Dedifferentiated amniotic fluid mesenchymal stem cell (primary cell): ENCODE measurements around the gene NIPA2.
"Not testable (repeated sequence)": the region's sequence is repeated elsewhere in the genome, so short reads cannot be mapped to it uniquely, and the experiment has no call there.

ENCODE experiments used
- DNase-seq: peaks from one replicate; pipeline ENCODE4 v3.0.0-alpha.2; 2016; ENCODE audit errors: extremely low spot score

Gene NIPA2

DNA sequence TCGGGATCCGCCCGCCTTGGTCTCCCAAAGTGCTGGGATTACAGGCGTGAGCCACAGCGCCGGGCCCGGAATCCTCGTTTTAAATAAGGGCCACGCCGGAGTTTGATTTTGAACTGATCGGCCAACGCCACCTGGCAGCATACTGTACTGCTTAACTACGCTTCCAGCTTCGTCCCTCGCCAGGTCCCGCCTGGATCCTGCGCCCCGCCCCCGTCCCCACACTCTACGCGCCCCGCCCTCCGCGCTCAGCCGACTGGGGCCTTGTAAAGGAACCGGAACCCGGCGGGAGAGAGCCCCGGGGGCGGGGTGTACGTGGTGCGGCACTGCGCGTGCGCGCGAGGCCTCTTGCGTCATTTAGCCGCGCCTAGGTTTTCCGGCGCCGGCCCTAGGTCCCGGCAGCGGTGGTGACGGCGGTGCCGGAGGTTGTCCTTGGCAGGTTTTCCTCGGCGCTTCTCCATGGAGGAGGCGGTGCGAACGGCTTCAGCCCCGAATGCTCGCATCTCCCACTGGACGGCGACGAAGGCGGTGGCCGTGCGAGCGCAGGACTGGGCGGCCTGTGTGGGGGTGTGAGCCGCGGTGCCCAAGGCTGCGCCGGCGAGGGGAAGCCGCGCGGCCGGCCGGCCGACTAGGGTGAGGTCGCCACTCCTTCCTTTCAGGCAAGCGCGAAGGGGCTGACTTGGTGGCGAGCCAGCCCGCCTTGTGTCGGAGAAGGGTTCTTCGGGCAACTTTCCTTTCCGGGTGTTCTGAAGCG lies at the start of gene NIPA2:
TSS of gene NIPA2 (plus strand) at position 375 of the 751 bp plus-strand sequence. CDS start 13,066 bp downstream, outside the sequence.
- DNase-seq: peak; percentile 96

- no peak for DNase-seq
Observed at GRCh38 chr15:22794063-22794462, 44.4 kb upstream of the NIPA2 start.

DNA sequence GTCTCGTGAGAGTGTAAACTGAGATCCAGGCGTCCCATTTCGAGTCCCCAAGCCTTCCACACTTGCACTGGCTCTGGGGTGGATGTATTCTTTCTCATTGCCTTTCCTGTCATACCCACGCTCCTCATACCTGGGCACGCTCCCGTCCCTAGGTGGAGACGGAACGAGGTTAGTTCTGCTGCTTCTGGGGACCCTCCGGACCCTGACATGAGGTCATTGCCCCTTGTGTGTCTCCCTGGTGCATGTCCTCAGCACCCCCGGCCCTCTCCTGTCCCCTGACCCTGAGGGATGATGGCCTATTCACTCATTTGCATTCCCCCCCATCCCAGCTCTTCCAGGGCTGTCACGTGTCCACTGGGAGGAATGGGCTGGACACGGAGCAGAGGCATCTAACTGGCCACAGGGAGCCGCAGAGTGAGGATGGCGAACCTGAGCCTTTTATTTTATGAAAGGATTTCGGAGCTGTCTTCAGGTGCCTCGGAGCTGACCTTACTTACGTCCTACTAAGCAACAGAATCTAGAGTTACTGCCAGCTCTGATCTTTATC lies 43.8 kb upstream of the NIPA2 start:
- DNase-seq: no peak

DNA sequence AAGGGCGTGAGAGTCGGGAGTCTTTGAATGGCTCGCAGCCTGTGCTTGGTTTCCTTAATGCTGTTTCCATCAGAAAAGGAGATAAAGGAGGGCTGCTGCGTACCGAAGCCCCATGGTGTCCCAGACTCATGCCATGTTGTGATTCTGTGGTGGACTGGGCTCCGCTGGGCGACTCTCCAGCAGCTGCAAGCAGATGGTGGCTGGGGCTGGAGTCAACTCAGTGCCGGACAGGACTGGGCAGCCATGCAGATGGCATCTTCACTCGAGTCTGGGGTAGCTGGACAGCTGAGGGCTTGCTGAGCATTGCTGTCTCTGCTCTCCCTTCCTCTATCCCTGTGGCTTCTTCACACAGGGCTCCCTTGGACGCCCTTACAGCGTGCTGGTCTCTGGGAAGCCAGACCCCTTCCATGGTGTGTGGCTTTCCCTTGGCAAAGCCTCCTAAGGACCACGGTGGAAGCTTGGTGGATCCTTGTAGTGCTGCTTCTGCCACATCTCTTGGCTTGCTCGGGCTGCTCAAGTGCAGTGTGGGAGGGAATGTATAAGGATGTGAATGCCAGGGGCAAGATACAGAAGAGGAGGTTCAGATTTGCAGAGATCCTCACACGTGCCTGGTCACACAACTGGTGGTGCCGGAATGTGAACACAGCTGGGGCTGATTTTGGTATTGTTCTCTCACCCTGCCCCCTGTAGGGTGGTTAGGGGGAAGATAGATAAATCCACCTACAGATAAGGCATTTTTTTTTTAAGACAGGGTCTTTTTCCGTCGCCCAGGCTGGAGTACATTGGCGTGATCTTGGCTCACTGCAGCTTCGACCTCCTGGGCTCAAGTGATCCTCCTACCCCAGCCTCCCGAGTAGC lies 43.0 kb upstream of the NIPA2 start:
- DNase-seq: no peak

- DNase-seq: no peak
Observed at GRCh38 chr15:22796079-22796478, 42.4 kb upstream of the NIPA2 start.

GRCh38 chr15:22799902-22800301 lies 38.6 kb upstream of the NIPA2 start:
- no peak for DNase-seq

DNA sequence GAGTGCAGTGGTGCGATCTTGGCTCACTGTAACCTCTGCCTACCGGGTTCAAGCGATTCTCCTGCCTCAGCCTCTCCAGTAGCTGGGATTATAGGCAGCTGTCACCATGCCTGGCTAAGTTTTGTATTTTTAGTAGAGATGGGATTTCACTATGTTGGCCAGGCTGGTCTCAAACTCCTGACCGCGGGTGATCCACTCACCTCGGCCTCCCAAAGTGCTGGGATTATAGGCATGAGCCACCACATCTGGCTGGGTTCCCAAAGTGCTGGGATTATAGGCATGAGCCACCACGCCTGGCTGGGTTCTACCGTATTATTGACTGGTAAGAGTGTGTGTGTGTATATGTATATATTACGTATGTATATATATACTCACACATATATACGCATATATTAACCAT lies 35.5 kb upstream of the NIPA2 start:
- not testable (repeated sequence) for DNase-seq

DNA sequence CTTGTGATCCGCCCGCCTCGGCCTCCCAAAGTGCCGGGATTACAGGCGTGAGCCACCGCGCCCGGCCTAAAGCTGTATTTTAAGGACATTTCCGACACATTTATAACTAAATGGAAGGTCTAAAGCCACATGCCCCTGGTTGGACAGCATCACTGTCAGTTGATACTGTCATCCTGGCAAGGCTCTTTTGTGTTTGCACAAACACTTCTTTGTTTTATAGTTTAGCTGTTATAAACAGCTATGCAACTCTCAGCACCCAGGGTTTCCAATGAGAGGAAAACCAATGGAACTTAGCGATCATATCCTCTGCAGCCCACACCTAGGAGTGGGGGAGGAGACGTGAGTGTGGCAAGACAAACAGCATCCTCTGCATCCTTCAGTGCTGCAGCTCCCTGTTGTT lies 32.3 kb upstream of the NIPA2 start:
- DNase-seq: no peak

DNA sequence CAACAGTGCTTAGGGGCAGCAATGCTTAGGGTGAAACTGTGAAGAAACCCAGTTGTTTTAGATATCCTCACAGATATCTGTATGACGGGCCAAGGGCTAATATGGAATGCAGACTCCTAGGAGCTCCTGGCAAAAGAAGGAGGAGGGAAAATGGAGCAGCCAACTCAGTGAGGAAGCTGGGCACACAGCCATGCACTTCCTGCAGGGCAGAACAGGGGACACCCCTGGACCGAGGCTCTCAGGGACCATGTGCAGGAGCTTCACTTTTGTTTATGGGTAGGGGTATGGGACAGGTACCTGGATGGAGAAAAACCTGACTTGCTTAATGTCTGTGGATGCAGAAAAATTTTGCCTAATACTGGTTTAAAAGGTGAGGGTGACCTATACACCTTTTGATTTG lies 31.8 kb upstream of the NIPA2 start:
- no peak for DNase-seq

GRCh38 chr15:22807831-22808230 lies 30.6 kb upstream of the NIPA2 start:
- not testable (repeated sequence) for DNase-seq

- DNase-seq: no peak
Observed at GRCh38 chr15:22808240-22808639, 30.2 kb upstream of the NIPA2 start.

GRCh38 chr15:22808761-22809280 lies 29.6 kb upstream of the NIPA2 start:
- no peak for DNase-seq

DNA sequence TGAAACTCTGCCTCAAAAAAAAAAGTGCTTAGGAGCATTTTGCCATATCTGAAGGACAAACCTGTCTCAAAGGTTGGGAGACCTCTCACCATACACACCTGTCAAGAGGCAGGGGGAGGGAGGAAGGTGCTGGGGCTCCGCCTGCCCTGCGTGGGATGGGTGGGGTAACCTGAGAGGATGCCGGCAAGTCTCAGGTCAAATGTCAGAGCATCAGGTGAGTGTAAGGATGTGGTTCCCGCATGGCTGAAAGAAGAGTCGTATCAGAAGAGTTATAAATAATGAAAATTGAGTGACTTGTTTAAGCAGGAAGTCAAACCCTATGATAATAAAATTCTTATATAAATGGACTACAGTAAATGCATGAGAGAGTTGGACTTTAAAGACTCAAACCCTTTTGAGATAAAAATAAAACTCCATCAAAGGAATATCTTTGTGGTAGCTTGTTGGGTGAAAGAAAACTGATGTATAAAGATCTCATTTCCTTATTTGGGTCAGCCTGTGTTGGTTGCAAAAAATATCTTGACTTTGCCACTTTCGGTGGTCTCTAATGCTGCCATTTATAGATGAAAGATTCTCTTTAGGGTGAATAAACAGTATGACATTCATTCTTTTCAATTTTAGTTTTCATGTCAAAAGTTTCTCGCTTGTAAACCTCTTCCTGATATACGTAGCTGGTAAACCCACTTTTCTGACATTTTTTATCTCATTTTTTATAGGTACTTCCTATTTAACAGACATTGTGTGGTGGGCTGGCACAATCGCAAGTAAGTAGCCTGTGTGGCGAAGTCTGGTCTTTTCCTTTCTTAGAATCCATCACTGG lies 28.2 kb upstream of the NIPA2 start:
- no peak for DNase-seq

DNA sequence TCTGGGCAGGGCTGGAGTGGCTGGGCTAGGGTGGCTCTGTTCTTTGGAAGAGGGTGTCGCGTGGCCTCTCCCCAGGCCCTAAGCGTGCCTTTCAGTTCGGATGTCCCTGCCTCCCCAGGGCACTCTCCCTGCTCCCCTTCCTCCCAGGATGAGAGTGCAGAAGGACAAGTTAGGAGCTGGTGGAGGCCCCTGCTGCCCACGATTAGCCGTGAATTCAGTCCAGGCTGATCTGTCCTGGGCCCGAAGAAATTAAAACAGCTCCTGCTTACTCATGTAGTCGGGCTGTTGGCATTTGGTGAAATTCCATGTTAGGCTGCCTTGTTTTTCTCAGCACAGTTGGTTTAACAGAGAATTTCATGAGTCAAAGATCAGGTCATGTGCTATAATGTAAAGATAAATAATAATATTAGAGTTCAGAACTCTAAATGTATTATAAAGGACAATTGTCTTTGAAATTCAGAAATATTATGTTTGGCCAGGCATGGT lies 27.6 kb upstream of the NIPA2 start:
- DNase-seq: no peak

GRCh38 chr15:22811640-22812039 lies 26.8 kb upstream of the NIPA2 start:
- DNase-seq: no peak

DNA sequence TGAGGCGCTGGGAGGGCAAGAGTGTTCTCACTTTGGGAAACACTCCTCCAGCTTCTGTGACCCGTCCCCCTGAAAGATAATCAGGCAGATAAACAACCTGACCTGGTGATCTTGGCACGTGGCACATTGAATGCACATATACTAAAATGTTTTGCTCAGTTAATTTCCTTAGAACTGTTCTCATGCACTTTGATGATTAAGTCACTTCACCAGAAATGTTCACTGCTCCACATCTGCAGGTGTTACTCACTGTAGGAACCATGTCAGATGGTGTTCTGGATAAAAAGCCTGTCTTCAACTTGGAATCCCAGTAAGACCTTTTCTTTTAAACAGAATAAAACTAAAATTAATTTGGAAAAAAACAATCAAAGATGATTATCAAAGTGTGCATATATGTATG lies 24.6 kb upstream of the NIPA2 start:
- no peak for DNase-seq

- no peak for DNase-seq
Observed at GRCh38 chr15:22815766-22816165, 22.7 kb upstream of the NIPA2 start.

DNA sequence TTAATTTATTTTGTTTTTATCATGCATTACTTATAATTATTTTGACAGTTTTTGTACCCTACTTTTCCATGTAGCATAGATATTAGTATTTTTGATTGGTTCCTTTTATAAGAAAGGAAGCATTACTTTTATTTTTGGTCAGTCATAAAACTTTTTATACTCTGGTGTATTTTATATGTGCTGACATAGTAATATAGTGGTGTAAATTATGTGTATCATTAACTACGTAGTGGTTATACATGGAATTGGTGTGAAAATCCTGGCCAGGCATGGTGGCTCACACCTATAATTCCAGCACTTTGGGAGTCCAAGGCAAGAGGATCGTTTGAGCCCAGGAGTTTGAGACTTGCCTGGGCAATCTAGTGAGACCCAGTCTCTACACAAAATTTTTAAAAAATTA lies 18.8 kb upstream of the NIPA2 start:
- no peak for DNase-seq

DNA sequence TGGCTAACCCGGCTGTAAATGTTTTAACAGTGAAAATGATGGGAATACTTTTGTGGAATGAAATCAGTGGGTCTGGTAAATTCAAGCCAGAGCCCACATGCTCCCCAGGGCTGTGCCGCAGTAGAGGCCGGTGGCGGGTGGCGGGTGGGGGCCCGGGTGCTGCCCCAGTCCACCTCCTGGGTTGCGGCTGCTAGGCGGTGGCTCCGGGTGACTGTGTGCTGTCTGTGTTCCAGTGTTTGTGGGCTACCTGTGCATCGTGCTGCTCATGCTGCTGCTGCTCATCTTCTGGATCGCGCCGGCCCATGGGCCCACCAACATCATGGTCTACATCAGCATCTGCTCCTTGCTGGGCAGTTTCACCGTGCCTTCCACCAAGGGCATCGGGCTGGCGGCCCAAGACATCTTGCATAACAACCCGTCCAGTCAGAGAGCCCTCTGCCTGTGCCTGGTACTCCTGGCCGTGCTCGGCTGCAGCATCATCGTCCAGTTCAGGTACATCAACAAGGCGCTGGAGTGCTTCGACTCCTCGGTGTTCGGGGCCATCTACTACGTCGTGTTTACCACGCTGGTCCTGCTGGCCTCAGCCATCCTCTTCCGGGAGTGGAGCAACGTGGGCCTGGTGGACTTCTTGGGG lies 14.9 kb upstream of the NIPA2 start:
- DNase-seq: no peak

- no peak for DNase-seq
Observed at GRCh38 chr15:22827125-22827524, 11.3 kb upstream of the NIPA2 start.

DNA sequence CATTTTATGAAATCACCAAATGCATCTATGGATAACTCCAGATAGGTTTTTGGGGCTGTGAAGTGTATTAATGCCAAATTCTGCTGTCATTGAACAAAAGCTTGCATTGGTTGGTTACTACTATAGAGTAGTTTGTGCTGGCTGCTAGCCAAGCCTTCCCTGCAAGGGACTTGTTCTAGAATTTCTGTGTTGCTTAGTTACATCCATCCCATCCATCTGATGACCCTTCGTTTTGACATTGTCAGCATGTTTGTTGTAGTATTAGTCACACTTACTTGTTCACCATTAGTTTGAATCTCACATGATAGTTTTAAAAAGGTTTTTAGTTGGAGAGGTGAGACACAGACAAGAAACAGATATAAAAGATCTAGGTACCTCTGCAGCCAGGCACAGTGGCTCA lies 7.0 kb upstream of the NIPA2 start:
- DNase-seq: no peak
